T-helper 1 cell treated with Interleukin-12 subunit alpha and Interleukin-12 subunit beta and Interleukin-4 antibody, amounts not matched to agents 30 ng/mL and 1 ng/mL, for 36 hours (primary cell): ENCODE data around the gene CD47. TPM values are rescaled to one million over a fixed set of nuclear protein-coding genes. Genes with fewer than 3 reads are reported as not detected.

Experiments used
- intact Hi-C: fragments of 100-400 bp; cut with micrococcal nuclease; formaldehyde crosslinking; loops from one replicate; pipeline ENCODE4 v1.15.1; 2024
- total RNA-seq: library from RNA; stranded (reverse); gene quantifications from 2 replicates; pipeline ENCODE4 v1.2.3, GENCODE V29; 2022

Gene CD47
- total RNA-seq, 1 donor from 2014 or later: 132 TPM

- intact Hi-C loops: no loop called here
Observed at GRCh38 chr3:108118038-108118768, 27.4 kb upstream of the CD47 start.

- intact Hi-C loops: no loop called here
Observed at GRCh38 chr3:108117241-108117775, 26.5 kb upstream of the CD47 start.

GRCh38 chr3:108114423-108115065, 23.7 kb upstream of the CD47 start:
- intact Hi-C loops: no loop called here

GRCh38 chr3:108113975-108114374, 23.1 kb upstream of the CD47 start:
- intact Hi-C loops: no loop called here

- intact Hi-C loops: no loop called here
Observed at GRCh38 chr3:108110934-108111333, 20.1 kb upstream of the CD47 start.

GRCh38 chr3:108108416-108108815, 17.6 kb upstream of the CD47 start:
- intact Hi-C loops: no loop called here

GRCh38 chr3:108106449-108106848, 15.6 kb upstream of the CD47 start:
- intact Hi-C loops: no loop called here

- intact Hi-C loops: no loop called here
Observed at GRCh38 chr3:108106031-108106430, 15.2 kb upstream of the CD47 start.

GRCh38 chr3:108103886-108104797, 13.3 kb upstream of the CD47 start:
- intact Hi-C loops: no loop called here

- intact Hi-C loops: no loop called here
Observed at GRCh38 chr3:108103040-108103751, 12.4 kb upstream of the CD47 start.

- intact Hi-C loops: no loop called here
Observed at GRCh38 chr3:108102420-108103039, 11.7 kb upstream of the CD47 start.

GRCh38 chr3:108100906-108101660, 10.3 kb upstream of the CD47 start:
- intact Hi-C loops: loop anchor here (1.0 kb wide), 2 partner anchors 12 to 23 kb away; no protein-coding TSS in a partner anchor

GRCh38 chr3:108099679-108100428, 9.0 kb upstream of the CD47 start:
- intact Hi-C loops: loop anchor here (1.0 kb wide), 1 partner anchor 11 kb away; no protein-coding TSS in a partner anchor

GRCh38 chr3:108099244-108099643, 8.4 kb upstream of the CD47 start:
- intact Hi-C loops: no loop called here

- intact Hi-C loops: no loop called here
Observed at GRCh38 chr3:108098003-108098370, 7.2 kb upstream of the CD47 start.

GRCh38 chr3:108097322-108098002, 6.6 kb upstream of the CD47 start:
- intact Hi-C loops: no loop called here

- intact Hi-C loops: no loop called here
Observed at GRCh38 chr3:108096532-108097321, 5.9 kb upstream of the CD47 start.

GRCh38 chr3:108093616-108094015, 2.8 kb upstream of the CD47 start:
- intact Hi-C loops: no loop called here
